BE2C (cell line): ENCODE results near the gene TOP1.

ENCODE experiments used
- DNase-seq: peaks from one replicate; pipeline ENCODE4 v3.0.0-alpha.2; 2020
- H3K27me3 ChIP-seq: fragments of 250-450 bp; sonication (Bioruptor Pico); 2 replicates; pipeline ENCODE4 v1.5.1; 2020; ENCODE audit warnings: mild to moderate bottlenecking
- H3K36me3 ChIP-seq: fragments of 250-450 bp; sonication (Bioruptor Pico); 2 replicates; pipeline ENCODE4 v1.5.1; 2020; ENCODE audit warnings: mild to moderate bottlenecking
- H3K4me1 ChIP-seq: fragments of 250-450 bp; sonication (Bioruptor Pico); 2 replicates; pipeline ENCODE4 v1.5.1; 2020
- H3K4me3 ChIP-seq: 2 replicates; pipeline ENCODE4 v1.5.1; 2011; ENCODE audit warnings: low read depth, low read length
- H3K9me3 ChIP-seq: fragments of 250-450 bp; sonication (Bioruptor Pico); 2 replicates; pipeline ENCODE4 v1.5.1; 2020
- TF ChIP-seq, protein P1 (sequence below): IDR thresholded peaks from 2 replicates; pipeline ENCODE4 v1.5.1; 2012; ENCODE audit warnings: mild to moderate bottlenecking, low read depth, low read length

Gene TOP1

DNA sequence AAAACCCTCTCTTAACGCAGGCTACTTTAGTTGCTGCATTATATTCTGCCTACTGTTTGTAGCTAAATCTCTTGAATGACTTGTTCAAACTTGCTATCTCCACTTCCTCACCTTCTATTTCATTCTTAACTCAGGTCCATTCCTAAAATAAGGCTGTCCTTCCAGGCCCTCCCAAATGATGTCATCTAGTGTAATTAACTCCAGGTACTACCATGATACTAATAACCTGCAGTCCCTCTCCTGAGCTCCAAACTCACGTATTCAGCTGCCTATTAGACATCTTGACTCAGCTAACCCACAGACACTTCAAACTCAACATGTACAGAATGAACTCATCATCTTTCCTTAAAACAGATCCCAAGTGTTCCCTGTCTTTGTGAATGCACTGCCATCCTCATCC lies 10.5 kb upstream of the TOP1 start:
- Histone ChIP-seq H3K4me1 (no peaks in the 10 kb centered on the region), H3K36me3 (no peaks in the 10 kb centered on the region), H3K27me3 (no peaks in the 10 kb centered on the region), H3K9me3 (no peaks in the 10 kb centered on the region), H3K4me3 (no peak overlapping the region)
- TF ChIP-seq, protein P1, sequence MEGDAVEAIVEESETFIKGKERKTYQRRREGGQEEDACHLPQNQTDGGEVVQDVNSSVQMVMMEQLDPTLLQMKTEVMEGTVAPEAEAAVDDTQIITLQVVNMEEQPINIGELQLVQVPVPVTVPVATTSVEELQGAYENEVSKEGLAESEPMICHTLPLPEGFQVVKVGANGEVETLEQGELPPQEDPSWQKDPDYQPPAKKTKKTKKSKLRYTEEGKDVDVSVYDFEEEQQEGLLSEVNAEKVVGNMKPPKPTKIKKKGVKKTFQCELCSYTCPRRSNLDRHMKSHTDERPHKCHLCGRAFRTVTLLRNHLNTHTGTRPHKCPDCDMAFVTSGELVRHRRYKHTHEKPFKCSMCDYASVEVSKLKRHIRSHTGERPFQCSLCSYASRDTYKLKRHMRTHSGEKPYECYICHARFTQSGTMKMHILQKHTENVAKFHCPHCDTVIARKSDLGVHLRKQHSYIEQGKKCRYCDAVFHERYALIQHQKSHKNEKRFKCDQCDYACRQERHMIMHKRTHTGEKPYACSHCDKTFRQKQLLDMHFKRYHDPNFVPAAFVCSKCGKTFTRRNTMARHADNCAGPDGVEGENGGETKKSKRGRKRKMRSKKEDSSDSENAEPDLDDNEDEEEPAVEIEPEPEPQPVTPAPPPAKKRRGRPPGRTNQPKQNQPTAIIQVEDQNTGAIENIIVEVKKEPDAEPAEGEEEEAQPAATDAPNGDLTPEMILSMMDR = no peak
- no peak for DNase-seq

DNA sequence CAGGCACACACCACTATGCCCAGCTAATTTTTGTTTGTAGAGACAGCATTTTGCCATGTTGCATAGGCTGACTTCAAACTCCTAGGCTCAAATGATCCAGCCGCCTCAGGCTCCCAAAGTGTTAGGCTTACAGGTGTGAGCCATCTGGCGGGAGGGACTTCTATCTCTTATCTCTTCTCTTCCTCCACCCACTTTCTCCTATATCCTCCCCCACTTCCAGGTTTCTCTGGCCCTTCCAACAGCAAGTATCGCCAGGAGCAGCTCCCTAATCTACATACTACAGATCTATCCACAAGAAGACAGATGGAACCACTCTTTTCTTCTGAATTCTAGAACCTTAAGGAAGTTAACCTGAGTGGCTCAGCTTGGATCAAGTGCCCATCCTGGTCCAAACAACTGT lies 5.1 kb upstream of the TOP1 start:
- Histone ChIP-seq H3K4me1 (no peaks in the 10 kb centered on the region), H3K9me3 (no peaks in the 10 kb centered on the region), H3K27me3 (no peaks in the 10 kb centered on the region), H3K4me3 (no peak overlapping the region), H3K36me3 (no peaks in the 10 kb centered on the region)
- TF ChIP-seq, protein P1 = no peak
- DNase-seq = no peak

GRCh38 chr20:41027366-41027765 lies 1.3 kb upstream of the TOP1 start:
- TF ChIP-seq, protein P1 = no peak
- Histone ChIP-seq H3K27me3 (no peaks in the 10 kb centered on the region), H3K9me3 (no peaks in the 10 kb centered on the region), H3K4me3 (no peak overlapping the region), H3K4me1 (peaks cover 1% of the 10 kb centered on the region; the same call in 1 of the 2 replicates), H3K36me3 (peaks cover 11% of the 10 kb centered on the region)
- DNase-seq = no peak

DNA sequence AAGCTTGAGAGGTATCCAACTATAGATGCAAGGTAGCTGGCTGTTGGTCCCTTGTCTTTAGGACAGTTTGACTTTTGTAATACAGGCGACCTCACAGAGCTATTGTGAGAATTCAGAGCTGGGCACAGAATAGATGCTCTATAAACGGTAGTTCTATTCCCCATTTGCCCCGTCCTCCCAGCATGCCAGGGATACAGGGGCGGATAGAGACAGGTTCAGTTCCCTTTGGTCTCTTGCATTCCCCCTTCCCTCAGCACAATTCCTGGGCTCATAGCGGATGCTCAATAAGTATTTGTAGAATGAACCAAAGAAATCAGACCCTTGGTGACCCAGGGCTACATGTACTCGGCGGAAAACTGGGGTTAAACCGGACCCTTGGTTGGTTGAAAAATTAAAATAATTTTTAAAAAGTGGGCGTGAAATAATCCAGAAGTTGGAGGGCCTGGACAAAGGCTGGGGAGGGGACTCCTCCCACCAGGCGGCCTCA lies 707 bp upstream of the TOP1 start:
- TF ChIP-seq, protein P1 = no peak
- DNase-seq = no peak
- Histone ChIP-seq H3K36me3 (peaks cover 11% of the 10 kb centered on the region), H3K27me3 (no peaks in the 10 kb centered on the region), H3K4me3 (peak overlapping the region; percentile 51), H3K4me1 (peaks cover 5% of the 10 kb centered on the region; the same call in 1 of the 2 replicates), H3K9me3 (no peaks in the 10 kb centered on the region)

- Histone ChIP-seq H3K4me1 (peaks cover 9% of the 10 kb centered on the region; the same call in 1 of the 2 replicates), H3K4me3 (peak overlapping the region; percentile 67), H3K9me3 (no peaks in the 10 kb centered on the region), H3K27me3 (no peaks in the 10 kb centered on the region), H3K36me3 (peaks cover 11% of the 10 kb centered on the region)
- TF ChIP-seq, protein P1 = no peak
- DNase-seq = peak; percentile 44
These were observed 704 bp downstream of the TOP1 start for GRCh38 chr20:41029150-41029901.

GRCh38 chr20:41030061-41030460 lies 1.4 kb downstream of the TOP1 start:
- Histone ChIP-seq H3K36me3 (peaks cover 11% of the 10 kb centered on the region), H3K4me1 (peaks cover 9% of the 10 kb centered on the region; the same call in 1 of the 2 replicates), H3K4me3 (peak overlapping the region; percentile 67), H3K9me3 (no peaks in the 10 kb centered on the region), H3K27me3 (no peaks in the 10 kb centered on the region)
- no peak for DNase-seq
- TF ChIP-seq, protein P1 = no peak
